ENCODE measurements around the gene SLC18A3.

DNA sequence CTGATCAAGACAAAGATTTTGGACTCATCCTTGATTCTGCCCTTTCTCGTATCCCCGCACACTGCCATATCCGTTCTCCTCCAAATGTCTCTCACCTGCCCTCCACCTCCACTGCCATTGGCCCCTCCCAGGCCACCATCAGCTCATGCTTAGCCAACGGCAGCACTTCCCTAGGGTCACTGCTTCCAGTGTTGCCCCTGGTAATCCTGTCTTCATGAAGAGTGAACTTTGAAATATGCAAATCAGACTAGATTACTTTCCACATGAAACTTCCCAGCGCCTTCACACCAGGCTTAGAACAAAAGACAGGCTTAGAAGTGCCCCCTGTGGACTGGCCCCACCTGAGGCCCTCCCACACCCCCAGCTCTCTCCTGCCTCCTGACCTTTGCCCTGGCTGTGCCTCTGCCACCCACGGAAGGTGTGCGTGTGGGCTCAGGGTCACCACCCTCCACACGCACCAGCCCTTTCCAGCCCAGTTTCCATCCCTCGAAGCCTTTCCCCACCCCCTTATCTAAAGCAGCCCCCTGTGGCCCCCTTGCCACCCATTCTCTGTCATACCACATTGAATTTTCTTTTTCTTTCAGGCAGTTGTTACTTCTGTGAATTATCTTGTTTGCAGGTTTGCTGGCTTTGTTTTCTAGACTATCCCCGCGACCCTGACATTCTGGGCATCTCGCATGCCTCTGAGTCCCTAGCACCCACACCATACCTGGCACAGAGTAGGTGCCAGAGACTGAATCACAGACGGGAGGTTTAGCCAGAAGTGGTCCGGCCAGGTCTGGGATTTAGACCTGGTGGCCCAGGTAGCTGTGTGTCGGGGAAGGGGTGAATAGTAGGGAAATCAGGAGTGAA lies 42.5 kb downstream of the SLC18A3 start:
- TF ChIP-seq POLR2AphosphoS5 (IDR thresholded peaks at IDR 0.05; ENCODE audit: low read depth): no peak
- no peak for TF ChIP-seq EZH2 (IDR thresholded peaks at IDR 0.05; ENCODE audit: low read depth, unreplicated experiment)
- TF ChIP-seq, protein P1, sequence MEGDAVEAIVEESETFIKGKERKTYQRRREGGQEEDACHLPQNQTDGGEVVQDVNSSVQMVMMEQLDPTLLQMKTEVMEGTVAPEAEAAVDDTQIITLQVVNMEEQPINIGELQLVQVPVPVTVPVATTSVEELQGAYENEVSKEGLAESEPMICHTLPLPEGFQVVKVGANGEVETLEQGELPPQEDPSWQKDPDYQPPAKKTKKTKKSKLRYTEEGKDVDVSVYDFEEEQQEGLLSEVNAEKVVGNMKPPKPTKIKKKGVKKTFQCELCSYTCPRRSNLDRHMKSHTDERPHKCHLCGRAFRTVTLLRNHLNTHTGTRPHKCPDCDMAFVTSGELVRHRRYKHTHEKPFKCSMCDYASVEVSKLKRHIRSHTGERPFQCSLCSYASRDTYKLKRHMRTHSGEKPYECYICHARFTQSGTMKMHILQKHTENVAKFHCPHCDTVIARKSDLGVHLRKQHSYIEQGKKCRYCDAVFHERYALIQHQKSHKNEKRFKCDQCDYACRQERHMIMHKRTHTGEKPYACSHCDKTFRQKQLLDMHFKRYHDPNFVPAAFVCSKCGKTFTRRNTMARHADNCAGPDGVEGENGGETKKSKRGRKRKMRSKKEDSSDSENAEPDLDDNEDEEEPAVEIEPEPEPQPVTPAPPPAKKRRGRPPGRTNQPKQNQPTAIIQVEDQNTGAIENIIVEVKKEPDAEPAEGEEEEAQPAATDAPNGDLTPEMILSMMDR (conservative IDR thresholded peaks at IDR 0.05; ENCODE audit: low read depth in 2 of 2): no peak
- no peak for TF ChIP-seq EZH2phosphoT487 (IDR thresholded peaks at IDR 0.05; ENCODE audit: unreplicated experiment)
- TF ChIP-seq, protein P2, sequence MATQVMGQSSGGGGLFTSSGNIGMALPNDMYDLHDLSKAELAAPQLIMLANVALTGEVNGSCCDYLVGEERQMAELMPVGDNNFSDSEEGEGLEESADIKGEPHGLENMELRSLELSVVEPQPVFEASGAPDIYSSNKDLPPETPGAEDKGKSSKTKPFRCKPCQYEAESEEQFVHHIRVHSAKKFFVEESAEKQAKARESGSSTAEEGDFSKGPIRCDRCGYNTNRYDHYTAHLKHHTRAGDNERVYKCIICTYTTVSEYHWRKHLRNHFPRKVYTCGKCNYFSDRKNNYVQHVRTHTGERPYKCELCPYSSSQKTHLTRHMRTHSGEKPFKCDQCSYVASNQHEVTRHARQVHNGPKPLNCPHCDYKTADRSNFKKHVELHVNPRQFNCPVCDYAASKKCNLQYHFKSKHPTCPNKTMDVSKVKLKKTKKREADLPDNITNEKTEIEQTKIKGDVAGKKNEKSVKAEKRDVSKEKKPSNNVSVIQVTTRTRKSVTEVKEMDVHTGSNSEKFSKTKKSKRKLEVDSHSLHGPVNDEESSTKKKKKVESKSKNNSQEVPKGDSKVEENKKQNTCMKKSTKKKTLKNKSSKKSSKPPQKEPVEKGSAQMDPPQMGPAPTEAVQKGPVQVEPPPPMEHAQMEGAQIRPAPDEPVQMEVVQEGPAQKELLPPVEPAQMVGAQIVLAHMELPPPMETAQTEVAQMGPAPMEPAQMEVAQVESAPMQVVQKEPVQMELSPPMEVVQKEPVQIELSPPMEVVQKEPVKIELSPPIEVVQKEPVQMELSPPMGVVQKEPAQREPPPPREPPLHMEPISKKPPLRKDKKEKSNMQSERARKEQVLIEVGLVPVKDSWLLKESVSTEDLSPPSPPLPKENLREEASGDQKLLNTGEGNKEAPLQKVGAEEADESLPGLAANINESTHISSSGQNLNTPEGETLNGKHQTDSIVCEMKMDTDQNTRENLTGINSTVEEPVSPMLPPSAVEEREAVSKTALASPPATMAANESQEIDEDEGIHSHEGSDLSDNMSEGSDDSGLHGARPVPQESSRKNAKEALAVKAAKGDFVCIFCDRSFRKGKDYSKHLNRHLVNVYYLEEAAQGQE (IDR thresholded peaks at IDR 0.05; ENCODE audit: unreplicated experiment): no peak
- TF ChIP-seq STAT1 (IDR thresholded peaks at IDR 0.05; ENCODE audit: unreplicated experiment): no peak
- TF ChIP-seq ZNF331 (CRISPR knock-in tag; IDR thresholded peaks at IDR 0.05; ENCODE audit: low read depth): no peak

Measured in GM23338 (cell line).